Esophagus muscularis mucosa (tissue), 4 donors: ENCODE measurements around the gene KCND3. TPM values are rescaled to one million over a fixed set of nuclear protein-coding genes. Genes with fewer than 3 reads are reported as not detected.

Source experiments
- DNase-seq: peaks from one replicate; pipeline ENCODE4 v3.0.0-alpha.2; 2017; ENCODE audit errors: extremely low spot score
- H3K27ac ChIP-seq, 4 donors: fragments of 200-600 bp; sonication (generic); replicated peaks in 1 of 4; 1 replicate in 3 of 4; 2 replicates in 1 of 4; pipeline ENCODE4 v1.5.1; 2016 to 2019; ENCODE audit warnings: mild to moderate bottlenecking in 1 of 4
- H3K27me3 ChIP-seq, 4 donors: fragments of 200-600 bp; sonication (generic); one replicate each; pipeline versions ENCODE4 v1.5.1 to v1.6.0; 2016 to 2019
- H3K36me3 ChIP-seq, 4 donors: fragments of 200-600 bp; sonication (generic); one replicate each; pipeline ENCODE4 v1.5.1; 2016 to 2019
- H3K4me1 ChIP-seq, 4 donors: fragments of 200-600 bp; sonication (generic); one replicate each; pipeline ENCODE4 v1.5.1; 2016 to 2019
- H3K4me3 ChIP-seq, 4 donors: fragments of 200-600 bp; sonication (generic); 1 replicate in 2 of 4; 2 replicates in 2 of 4; pipeline ENCODE4 v1.5.1; 2016 to 2019; ENCODE audit warnings: mild to moderate bottlenecking in 4 of 4, moderate library complexity in 1 of 4
- H3K9me3 ChIP-seq, 4 donors: fragments of 200-600 bp; sonication (generic); 1 replicate in 3 of 4; 2 replicates in 1 of 4; pipeline ENCODE4 v1.5.1; 2016 to 2019
- EP300 ChIP-seq: sonication (generic); formaldehyde crosslinking; IDR thresholded peaks from one replicate; pipeline ENCODE4 v1.6.1; 2017; ENCODE audit warnings: antibody characterized with exemption
- POLR2A ChIP-seq: fragments of 450-650 bp; IDR thresholded peaks from one replicate; pipeline ENCODE4 v1.6.1; 2017; ENCODE audit warnings: antibody characterized with exemption, moderate library complexity, mild to moderate bottlenecking, low read depth
- POLR2AphosphoS5 ChIP-seq, 2 donors: sonication (generic); formaldehyde crosslinking; IDR thresholded peaks; one replicate each; pipeline ENCODE4 v1.6.1; 2017; ENCODE audit warnings: antibody characterized with exemption in 2 of 2
- WGBS: methylation state at CpG from one replicate; pipeline ENCODE4 v1.1.5; 2018; 5-methylcytosine and 5-hydroxymethylcytosine counted together
- intact Hi-C: fragments of 100-400 bp; cut with DNase I; formaldehyde crosslinking; loops from one replicate; pipeline ENCODE4 v1.15.1; 2023
- total RNA-seq, 4 donors: library from RNA; depleted of rRNA; stranded (reverse); fragments of >200 nt; gene quantifications; one replicate each; pipeline versions ENCODE4 v1.1.0 to v1.2.1, GENCODE V29; 2016
- TF ChIP-seq, protein P1 (sequence below), 3 experiments: fragments of 200-600 bp in 2 of 3; fragments of 450-650 bp in 1 of 3; sonication (generic) in 2 of 3; IDR thresholded peaks; one replicate each; pipeline ENCODE4 v1.5.1; 2017 to 2019; ENCODE audit warnings: antibody characterized with exemption in 3 of 3, mild to moderate bottlenecking in 2 of 3, moderate library complexity in 1 of 3

Gene KCND3
- total RNA-seq, 4 donors from 2014 or later, result 25.7 to 57.6 (median 47.5) TPM

DNA sequence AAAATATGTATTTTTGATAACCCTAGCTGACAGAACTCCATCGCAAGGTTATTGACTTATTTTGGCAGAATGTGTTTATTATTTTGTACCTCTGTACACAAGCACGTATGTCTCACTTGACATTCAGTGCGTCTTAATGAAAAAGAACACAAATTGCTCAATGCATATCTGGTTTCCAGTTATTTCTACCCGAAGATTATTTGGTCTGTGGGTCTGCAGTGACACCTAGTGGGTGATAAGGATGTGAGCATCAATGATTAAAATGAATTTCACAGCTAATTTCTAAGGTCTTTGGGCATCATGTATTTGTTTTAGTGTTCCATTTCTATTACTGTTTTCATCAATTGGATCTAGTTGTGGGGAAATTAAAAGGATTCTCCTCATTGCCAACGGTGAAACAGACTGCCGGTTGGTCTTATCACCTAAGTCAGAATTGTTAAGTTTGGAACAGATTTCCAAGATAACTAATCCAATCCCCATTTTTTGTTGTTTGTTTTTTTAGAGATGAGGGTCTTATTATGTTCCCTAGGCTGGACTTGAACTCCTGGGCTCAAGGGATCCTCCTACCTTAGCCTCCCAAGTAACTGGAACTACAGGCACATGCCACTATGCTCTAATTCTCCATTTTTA is 219.8 kb downstream of the KCND3 start:
- H3K27me3 ChIP-seq, result no peaks in the 10 kb centered on the region
- 37% methylated on average over 6 of the region's 6 CpGs for WGBS
- H3K4me3 ChIP-seq, result no peak overlapping the region
- intact Hi-C loops, result loop anchor here (10.0 kb wide), 1 partner anchor 545 kb away; the partner anchor contains the start of gene CHI3L2
- peaks cover 8 to 41% (median 31%) of the 10 kb centered on the region in 4 donors for H3K36me3 ChIP-seq
- peak overlapping the region in 2 of 4 donors; percentile 7 to 9 for H3K27ac ChIP-seq
- DNase-seq, result no peak
- H3K4me1 ChIP-seq, result peaks cover 0 to 24% (median 22%) of the 10 kb centered on the region in 4 donors
- H3K9me3 ChIP-seq, result no peaks in the 10 kb centered on the region
- TF ChIP-seq POLR2AphosphoS5 (IDR thresholded peaks at IDR 0.05) (no peak), POLR2A (no peak), EP300 (no peak)
- TF ChIP-seq, protein P1, sequence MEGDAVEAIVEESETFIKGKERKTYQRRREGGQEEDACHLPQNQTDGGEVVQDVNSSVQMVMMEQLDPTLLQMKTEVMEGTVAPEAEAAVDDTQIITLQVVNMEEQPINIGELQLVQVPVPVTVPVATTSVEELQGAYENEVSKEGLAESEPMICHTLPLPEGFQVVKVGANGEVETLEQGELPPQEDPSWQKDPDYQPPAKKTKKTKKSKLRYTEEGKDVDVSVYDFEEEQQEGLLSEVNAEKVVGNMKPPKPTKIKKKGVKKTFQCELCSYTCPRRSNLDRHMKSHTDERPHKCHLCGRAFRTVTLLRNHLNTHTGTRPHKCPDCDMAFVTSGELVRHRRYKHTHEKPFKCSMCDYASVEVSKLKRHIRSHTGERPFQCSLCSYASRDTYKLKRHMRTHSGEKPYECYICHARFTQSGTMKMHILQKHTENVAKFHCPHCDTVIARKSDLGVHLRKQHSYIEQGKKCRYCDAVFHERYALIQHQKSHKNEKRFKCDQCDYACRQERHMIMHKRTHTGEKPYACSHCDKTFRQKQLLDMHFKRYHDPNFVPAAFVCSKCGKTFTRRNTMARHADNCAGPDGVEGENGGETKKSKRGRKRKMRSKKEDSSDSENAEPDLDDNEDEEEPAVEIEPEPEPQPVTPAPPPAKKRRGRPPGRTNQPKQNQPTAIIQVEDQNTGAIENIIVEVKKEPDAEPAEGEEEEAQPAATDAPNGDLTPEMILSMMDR (IDR thresholded peaks at IDR 0.05), result peak; percentile 78 to 85 (median 78)

- H3K27ac ChIP-seq, result peak overlapping the region in 2 of 4 donors; percentile 3 to 26
- H3K36me3 ChIP-seq, result peaks cover 17 to 51% (median 32%) of the 10 kb centered on the region in 4 donors
- peaks cover 0 to 24% (median 22%) of the 10 kb centered on the region in 4 donors for H3K4me1 ChIP-seq
- no peak overlapping the region for H3K4me3 ChIP-seq
- no peak for DNase-seq
- TF ChIP-seq POLR2A (no peak), POLR2AphosphoS5 (IDR thresholded peaks at IDR 0.05) (no peak), EP300 (no peak)
- TF ChIP-seq, protein P1 (IDR thresholded peaks at IDR 0.05), result no peak
- no peaks in the 10 kb centered on the region for H3K27me3 ChIP-seq
- no peaks in the 10 kb centered on the region for H3K9me3 ChIP-seq
- intact Hi-C loops, result loop anchor here (10.0 kb wide), 1 partner anchor 544 kb away; the partner anchor contains the start of gene CHI3L2
These were observed 220.8 kb downstream of the KCND3 start for GRCh38 chr1:111768625-111769024.

GRCh38 chr1:111768023-111768422 is 221.4 kb downstream of the KCND3 start:
- intact Hi-C loops, result loop anchor here (10.0 kb wide), 1 partner anchor 543 kb away; the partner anchor contains the start of gene CHI3L2
- H3K36me3 ChIP-seq, result peaks cover 22 to 57% (median 38%) of the 10 kb centered on the region in 4 donors
- no peak overlapping the region for H3K4me3 ChIP-seq
- H3K27ac ChIP-seq, result peak overlapping the region in 3 of 4 donors; percentile 1 to 26 (median 24)
- H3K9me3 ChIP-seq, result no peaks in the 10 kb centered on the region
- H3K27me3 ChIP-seq, result no peaks in the 10 kb centered on the region
- TF ChIP-seq, protein P1 (IDR thresholded peaks at IDR 0.05), result no peak
- TF ChIP-seq POLR2AphosphoS5 (IDR thresholded peaks at IDR 0.05), result no peak
- TF ChIP-seq EP300, result no peak
- no peak for TF ChIP-seq POLR2A
- DNase-seq, result no peak
- H3K4me1 ChIP-seq, result peaks cover 0 to 24% (median 22%) of the 10 kb centered on the region in 4 donors

DNA sequence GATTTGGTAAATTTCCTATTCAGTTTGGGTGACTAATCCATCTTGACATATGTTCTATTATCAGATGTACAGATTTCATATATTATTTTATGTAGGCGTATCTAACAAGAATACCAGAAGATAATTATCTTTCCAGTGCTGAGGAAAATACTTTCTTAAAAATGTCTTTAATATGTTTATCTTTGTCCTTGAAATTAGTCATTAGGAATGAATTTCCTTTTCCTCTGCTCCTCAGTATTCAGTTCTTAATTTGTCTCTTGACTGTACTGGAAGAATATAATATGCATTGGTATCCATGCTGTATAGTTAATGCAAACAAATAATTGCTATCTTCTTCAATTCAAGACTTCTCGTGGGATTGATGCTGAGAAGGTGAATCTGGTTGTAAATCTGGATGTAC is 227.1 kb downstream of the KCND3 start:
- DNase-seq, result no peak
- H3K4me1 ChIP-seq, result peaks cover 2 to 18% (median 6%) of the 10 kb centered on the region in 4 donors
- H3K4me3 ChIP-seq, result no peak overlapping the region
- TF ChIP-seq POLR2AphosphoS5 (IDR thresholded peaks at IDR 0.05), result no peak
- no peak for TF ChIP-seq EP300
- no peaks in the 10 kb centered on the region for H3K27me3 ChIP-seq
- H3K27ac ChIP-seq, result no peak overlapping the region
- no peaks in the 10 kb centered on the region for H3K9me3 ChIP-seq
- WGBS, result 89% methylated on average over 2 of the region's 2 CpGs
- intact Hi-C loops, result loop anchor here (10.0 kb wide), 1 partner anchor 538 kb away; the partner anchor contains the start of gene CHI3L2
- H3K36me3 ChIP-seq, result peaks cover 36 to 86% (median 65%) of the 10 kb centered on the region in 4 donors

GRCh38 chr1:111761717-111762116 is 227.8 kb downstream of the KCND3 start:
- no peak overlapping the region for H3K27ac ChIP-seq
- DNase-seq, result no peak
- 90% methylated on average over 2 of the region's 2 CpGs for WGBS
- intact Hi-C loops, result loop anchor here (10.0 kb wide), 1 partner anchor 537 kb away; the partner anchor contains the start of gene CHI3L2
- no peak overlapping the region for H3K4me3 ChIP-seq
- H3K4me1 ChIP-seq, result peaks cover 8 to 20% (median 11%) of the 10 kb centered on the region in 4 donors
- H3K36me3 ChIP-seq, result peaks cover 36 to 82% (median 63%) of the 10 kb centered on the region in 4 donors
- no peak for TF ChIP-seq EP300
- TF ChIP-seq POLR2A, result no peak
- TF ChIP-seq, protein P1 (IDR thresholded peaks at IDR 0.05), result no peak
- no peak for TF ChIP-seq POLR2AphosphoS5 (IDR thresholded peaks at IDR 0.05)
- H3K9me3 ChIP-seq, result no peaks in the 10 kb centered on the region
- H3K27me3 ChIP-seq, result no peaks in the 10 kb centered on the region
